Measurements from ENCODE around the gene BPIFB1. TPM values are rescaled to one million over a fixed set of nuclear protein-coding genes. Genes with fewer than 3 reads are reported as not detected.

BPIFB1 gene
- total RNA-seq, 4 donors from 2014 or later: 0.21 TPM; not detected in 3

DNA sequence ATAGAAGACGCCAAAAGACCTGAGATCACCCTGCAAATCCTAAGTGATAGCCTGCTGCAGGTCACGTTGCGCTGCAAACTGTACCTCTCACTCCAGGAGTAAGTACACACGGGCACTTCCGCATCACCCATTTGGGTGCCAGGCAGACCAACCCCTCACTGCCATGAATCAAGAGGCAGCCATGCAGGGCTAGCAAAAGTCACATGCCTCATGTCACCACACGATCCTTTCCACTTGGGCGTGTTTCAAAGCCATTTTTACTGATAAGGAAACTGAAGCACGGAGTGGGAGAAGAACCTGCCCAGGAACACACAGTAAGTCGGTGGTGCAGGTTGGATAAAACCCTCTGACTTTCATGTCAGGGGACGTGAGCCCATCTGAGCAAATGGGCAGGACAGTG, 37.0 kb downstream of the BPIFB1 start:
- intact Hi-C loops (cut with DNase I; ENCODE audit: low total_unique reads): no loop called here
- TF ChIP-seq POLR2A (IDR thresholded peaks at IDR 0.05): no peak
- TF ChIP-seq, protein P1, sequence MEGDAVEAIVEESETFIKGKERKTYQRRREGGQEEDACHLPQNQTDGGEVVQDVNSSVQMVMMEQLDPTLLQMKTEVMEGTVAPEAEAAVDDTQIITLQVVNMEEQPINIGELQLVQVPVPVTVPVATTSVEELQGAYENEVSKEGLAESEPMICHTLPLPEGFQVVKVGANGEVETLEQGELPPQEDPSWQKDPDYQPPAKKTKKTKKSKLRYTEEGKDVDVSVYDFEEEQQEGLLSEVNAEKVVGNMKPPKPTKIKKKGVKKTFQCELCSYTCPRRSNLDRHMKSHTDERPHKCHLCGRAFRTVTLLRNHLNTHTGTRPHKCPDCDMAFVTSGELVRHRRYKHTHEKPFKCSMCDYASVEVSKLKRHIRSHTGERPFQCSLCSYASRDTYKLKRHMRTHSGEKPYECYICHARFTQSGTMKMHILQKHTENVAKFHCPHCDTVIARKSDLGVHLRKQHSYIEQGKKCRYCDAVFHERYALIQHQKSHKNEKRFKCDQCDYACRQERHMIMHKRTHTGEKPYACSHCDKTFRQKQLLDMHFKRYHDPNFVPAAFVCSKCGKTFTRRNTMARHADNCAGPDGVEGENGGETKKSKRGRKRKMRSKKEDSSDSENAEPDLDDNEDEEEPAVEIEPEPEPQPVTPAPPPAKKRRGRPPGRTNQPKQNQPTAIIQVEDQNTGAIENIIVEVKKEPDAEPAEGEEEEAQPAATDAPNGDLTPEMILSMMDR (IDR thresholded peaks at IDR 0.05): no peak
- no peak overlapping the region for H3K27ac ChIP-seq
- no peak overlapping the region for H3K4me3 ChIP-seq
- H3K36me3 ChIP-seq: no peaks in the 10 kb centered on the region
- H3K4me1 ChIP-seq: no peaks in the 10 kb centered on the region
- no peaks in the 10 kb centered on the region for H3K9me3 ChIP-seq
- no peaks in the 10 kb centered on the region for H3K27me3 ChIP-seq
- DNase-seq: no peak

DNA sequence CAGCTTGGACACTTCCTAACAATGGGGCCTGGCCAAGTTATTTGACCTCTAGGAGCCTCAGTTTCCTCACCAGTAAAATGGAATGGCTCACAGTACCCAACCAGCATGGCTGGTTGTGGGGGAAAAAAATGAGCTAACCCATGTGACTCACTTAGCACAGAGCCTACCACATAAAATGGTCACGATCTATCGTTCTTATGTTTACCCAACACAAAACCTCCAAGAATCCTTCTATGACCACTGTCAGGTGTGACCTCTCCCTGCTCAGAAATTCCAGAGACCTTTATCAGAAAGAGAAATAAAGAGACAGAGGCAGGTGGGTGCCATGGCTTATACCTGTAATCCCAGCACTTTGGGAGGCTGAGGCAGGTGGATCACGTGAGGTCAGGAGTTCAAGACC, 39.4 kb downstream of the BPIFB1 start:
- Histone ChIP-seq H3K36me3 (no peaks in the 10 kb centered on the region), H3K4me1 (no peaks in the 10 kb centered on the region), H3K27ac (no peak overlapping the region), H3K9me3 (no peaks in the 10 kb centered on the region), H3K4me3 (no peak overlapping the region), H3K27me3 (no peaks in the 10 kb centered on the region)
- TF ChIP-seq POLR2A (IDR thresholded peaks at IDR 0.05): no peak
- TF ChIP-seq, protein P1 (IDR thresholded peaks at IDR 0.05): no peak
- DNase-seq: no peak
- intact Hi-C loops (cut with DNase I; ENCODE audit: low total_unique reads): no loop called here

DNA sequence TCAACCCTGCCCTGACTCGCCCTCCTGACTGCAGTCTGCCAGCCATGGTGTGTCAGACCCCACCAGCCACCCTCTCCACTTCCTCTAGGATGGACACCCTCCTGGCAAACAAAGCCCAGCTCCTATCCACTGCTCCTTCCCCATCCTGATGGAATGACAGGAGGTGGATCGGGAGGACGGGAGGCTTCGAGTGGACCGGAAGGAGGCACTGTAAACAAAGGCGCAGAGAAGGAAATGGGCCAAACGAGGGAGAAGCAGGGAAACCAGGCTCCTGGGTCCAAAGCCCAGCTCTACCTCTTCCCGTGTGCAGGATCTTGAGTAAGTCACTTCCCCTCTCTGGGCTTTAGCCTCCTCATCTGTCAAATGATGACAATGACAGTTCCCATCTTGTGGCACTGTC, 40.2 kb downstream of the BPIFB1 start:
- intact Hi-C loops (cut with DNase I; ENCODE audit: low total_unique reads): no loop called here
- DNase-seq: no peak
- H3K27me3 ChIP-seq: no peaks in the 10 kb centered on the region
- H3K4me1 ChIP-seq: no peaks in the 10 kb centered on the region
- H3K4me3 ChIP-seq: no peak overlapping the region
- no peaks in the 10 kb centered on the region for H3K36me3 ChIP-seq
- TF ChIP-seq, protein P1 (IDR thresholded peaks at IDR 0.05): no peak
- no peak for TF ChIP-seq POLR2A (IDR thresholded peaks at IDR 0.05)
- no peak overlapping the region for H3K27ac ChIP-seq
- H3K9me3 ChIP-seq: no peaks in the 10 kb centered on the region

DNA sequence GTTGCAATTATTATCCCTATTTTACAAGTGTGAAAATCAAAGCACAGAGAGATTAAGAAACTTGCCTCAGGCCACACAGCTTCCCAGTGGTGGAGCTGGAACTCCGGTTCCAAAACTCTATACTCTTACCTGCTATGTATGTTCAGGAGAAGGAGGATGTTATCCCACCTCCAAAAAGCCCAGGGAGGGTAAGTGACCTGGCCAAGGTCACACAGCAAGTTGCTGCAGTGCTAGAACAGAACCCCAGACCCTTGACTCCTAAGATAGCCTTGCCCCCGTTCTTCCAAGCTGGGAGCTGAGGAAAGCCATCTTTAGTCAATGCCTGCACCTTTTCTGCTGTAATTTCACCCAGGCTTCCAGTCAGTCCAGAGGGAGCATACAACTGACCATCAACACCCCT, 42.3 kb downstream of the BPIFB1 start:
- H3K9me3 ChIP-seq: no peaks in the 10 kb centered on the region
- intact Hi-C loops (cut with DNase I; ENCODE audit: low total_unique reads): no loop called here
- no peak for DNase-seq
- H3K27me3 ChIP-seq: no peaks in the 10 kb centered on the region
- TF ChIP-seq, protein P1 (IDR thresholded peaks at IDR 0.05): no peak
- no peak for TF ChIP-seq POLR2A (IDR thresholded peaks at IDR 0.05)
- H3K4me1 ChIP-seq: no peaks in the 10 kb centered on the region
- no peaks in the 10 kb centered on the region for H3K36me3 ChIP-seq
- H3K27ac ChIP-seq: no peak overlapping the region
- no peak overlapping the region for H3K4me3 ChIP-seq

DNA sequence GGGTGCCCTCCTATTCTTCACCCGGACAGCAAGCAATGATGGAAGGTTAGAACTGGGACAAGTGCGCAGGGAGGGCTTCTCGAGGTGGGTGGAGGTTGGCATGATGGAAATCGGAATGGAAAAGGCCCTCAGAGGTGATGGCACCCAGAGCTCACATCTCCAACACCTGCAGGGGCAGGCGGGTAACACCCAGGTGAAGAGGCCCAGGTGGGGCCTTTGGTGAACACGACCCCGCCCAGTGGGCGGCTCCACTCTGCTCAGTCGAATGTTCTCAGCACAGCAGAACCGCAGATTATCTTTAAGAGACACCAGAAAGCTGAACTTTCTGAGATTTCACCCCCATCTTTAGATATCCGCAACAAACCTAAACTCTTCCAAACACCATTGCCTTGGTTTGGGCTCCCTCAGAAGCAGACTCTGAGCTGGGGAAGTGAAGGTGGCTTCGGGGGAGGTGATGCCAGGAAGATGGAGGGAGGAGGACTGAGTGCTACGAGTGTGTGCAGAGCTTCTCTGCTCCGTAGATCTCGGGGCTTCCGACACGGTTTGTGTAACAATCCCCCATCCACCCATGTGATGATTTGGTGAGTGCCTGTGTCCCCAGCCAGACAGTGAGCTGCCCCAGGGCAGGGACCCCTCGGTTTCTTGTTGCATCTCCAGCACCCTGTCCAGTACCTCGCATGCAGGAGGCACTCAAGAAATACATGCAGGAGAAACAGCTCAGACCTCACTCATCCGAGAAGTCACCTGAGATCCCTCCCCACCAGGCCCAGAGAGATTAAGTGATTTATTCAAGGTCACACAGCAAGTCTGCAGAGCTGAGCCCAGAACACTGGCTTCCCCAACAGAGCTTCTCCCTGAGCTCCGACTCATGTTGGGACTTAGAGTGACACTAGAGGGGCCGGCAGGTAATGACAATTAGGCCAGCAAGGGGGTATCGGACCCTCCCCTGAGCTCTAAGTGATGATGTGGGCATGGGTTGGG, 45.4 kb downstream of the BPIFB1 start:
- intact Hi-C loops (cut with DNase I; ENCODE audit: low total_unique reads): no loop called here
- Histone ChIP-seq H3K27ac (no peak overlapping the region), H3K9me3 (no peaks in the 10 kb centered on the region), H3K36me3 (no peaks in the 10 kb centered on the region), H3K27me3 (no peaks in the 10 kb centered on the region), H3K4me1 (no peaks in the 10 kb centered on the region), H3K4me3 (no peak overlapping the region)
- DNase-seq: no peak
- TF ChIP-seq, protein P1 (IDR thresholded peaks at IDR 0.05): no peak
- TF ChIP-seq POLR2A (IDR thresholded peaks at IDR 0.05): no peak
